Measurements from ENCODE around the gene INTU. TPM values are rescaled to one million over a fixed set of nuclear protein-coding genes. Genes with fewer than 3 reads are reported as not detected.

INTU gene
- total RNA-seq, 1 donor from 2014 or later: not detected

GRCh38 chr4:127656047-127656680, 23.4 kb downstream of the INTU start:
- Mint-ChIP-seq H3K4me1 (ENCODE audit: low read depth) (no peaks in the 10 kb centered on the region), H3K9me3 (no peaks in the 10 kb centered on the region), H3K4me3 (no peak overlapping the region), H3K27ac (no peak overlapping the region), H3K27me3 (ENCODE audit: insufficient read depth) (no peaks in the 10 kb centered on the region), H3K36me3 (ENCODE audit: low read depth) (no peaks in the 10 kb centered on the region)
- intact Hi-C loops (cut with micrococcal nuclease): no loop called here
- DNase-seq (ENCODE audit: low spot score): no peak

GRCh38 chr4:127660284-127660885, 27.6 kb downstream of the INTU start:
- Mint-ChIP-seq H3K36me3 (ENCODE audit: low read depth) (no peaks in the 10 kb centered on the region), H3K27ac (no peak overlapping the region), H3K4me1 (ENCODE audit: low read depth) (no peaks in the 10 kb centered on the region), H3K27me3 (ENCODE audit: insufficient read depth) (peaks cover 1% of the 10 kb centered on the region), H3K4me3 (no peak overlapping the region), H3K9me3 (no peaks in the 10 kb centered on the region)
- intact Hi-C loops (cut with micrococcal nuclease): no loop called here
- DNase-seq (ENCODE audit: low spot score): no peak

GRCh38 chr4:127667116-127667515, 34.4 kb downstream of the INTU start:
- H3K4me1 Mint-ChIP-seq (ENCODE audit: low read depth): no peaks in the 10 kb centered on the region

GRCh38 chr4:127667772-127668171, 35.0 kb downstream of the INTU start:
- Mint-ChIP-seq H3K4me1 (ENCODE audit: low read depth) (no peaks in the 10 kb centered on the region), H3K4me3 (no peak overlapping the region), H3K9me3 (no peaks in the 10 kb centered on the region), H3K27ac (no peak overlapping the region), H3K36me3 (ENCODE audit: low read depth) (no peaks in the 10 kb centered on the region), H3K27me3 (ENCODE audit: insufficient read depth) (peaks cover 3% of the 10 kb centered on the region)
- intact Hi-C loops (cut with micrococcal nuclease): no loop called here
- no peak for DNase-seq (ENCODE audit: low spot score)

More at GRCh38 chr4:127667116-127667515, 34.4 kb downstream of the INTU start:
- intact Hi-C loops (cut with micrococcal nuclease): no loop called here
- Mint-ChIP-seq H3K9me3 (no peaks in the 10 kb centered on the region), H3K27me3 (ENCODE audit: insufficient read depth) (peaks cover 3% of the 10 kb centered on the region), H3K36me3 (ENCODE audit: low read depth) (no peaks in the 10 kb centered on the region), H3K27ac (no peak overlapping the region), H3K4me3 (no peak overlapping the region)
- no peak for DNase-seq (ENCODE audit: low spot score)

- no peaks in the 10 kb centered on the region for H3K9me3 Mint-ChIP-seq
- no peak overlapping the region for H3K4me3 Mint-ChIP-seq
- no peak overlapping the region for H3K27ac Mint-ChIP-seq
- no peaks in the 10 kb centered on the region for H3K4me1 Mint-ChIP-seq (ENCODE audit: low read depth)
- no peaks in the 10 kb centered on the region for H3K36me3 Mint-ChIP-seq (ENCODE audit: low read depth)
- peaks cover 3% of the 10 kb centered on the region for H3K27me3 Mint-ChIP-seq (ENCODE audit: insufficient read depth)
- DNase-seq (ENCODE audit: low spot score): no peak
- intact Hi-C loops (cut with micrococcal nuclease): no loop called here
These were observed 36.0 kb downstream of the INTU start for GRCh38 chr4:127668770-127669169.

- Mint-ChIP-seq H3K4me3 (no peak overlapping the region), H3K9me3 (no peaks in the 10 kb centered on the region), H3K27ac (no peak overlapping the region), H3K27me3 (ENCODE audit: insufficient read depth) (peaks cover 3% of the 10 kb centered on the region), H3K4me1 (ENCODE audit: low read depth) (no peaks in the 10 kb centered on the region), H3K36me3 (ENCODE audit: low read depth) (no peaks in the 10 kb centered on the region)
- no peak for DNase-seq (ENCODE audit: low spot score)
- intact Hi-C loops (cut with micrococcal nuclease): no loop called here
These were observed 36.9 kb downstream of the INTU start for GRCh38 chr4:127669691-127670090.

GRCh38 chr4:127672111-127672510, 39.4 kb downstream of the INTU start:
- no peak overlapping the region for H3K4me3 Mint-ChIP-seq
- no peaks in the 10 kb centered on the region for H3K4me1 Mint-ChIP-seq (ENCODE audit: low read depth)
- H3K36me3 Mint-ChIP-seq (ENCODE audit: low read depth): no peaks in the 10 kb centered on the region
- no peak overlapping the region for H3K27ac Mint-ChIP-seq
- H3K9me3 Mint-ChIP-seq: no peaks in the 10 kb centered on the region
- intact Hi-C loops (cut with micrococcal nuclease): no loop called here
- DNase-seq (ENCODE audit: low spot score): no peak
- no peaks in the 10 kb centered on the region for H3K27me3 Mint-ChIP-seq (ENCODE audit: insufficient read depth)

GRCh38 chr4:127685292-127685691, 52.5 kb downstream of the INTU start:
- Mint-ChIP-seq H3K27me3 (ENCODE audit: insufficient read depth) (peaks cover 4% of the 10 kb centered on the region), H3K9me3 (no peaks in the 10 kb centered on the region), H3K4me3 (no peak overlapping the region), H3K27ac (no peak overlapping the region), H3K36me3 (ENCODE audit: low read depth) (no peaks in the 10 kb centered on the region), H3K4me1 (ENCODE audit: low read depth) (no peaks in the 10 kb centered on the region)
- intact Hi-C loops (cut with micrococcal nuclease): no loop called here
- DNase-seq (ENCODE audit: low spot score): no peak

GRCh38 chr4:127686658-127687057, 53.9 kb downstream of the INTU start:
- intact Hi-C loops (cut with micrococcal nuclease): no loop called here
- H3K27ac Mint-ChIP-seq: no peak overlapping the region
- no peaks in the 10 kb centered on the region for H3K9me3 Mint-ChIP-seq
- H3K36me3 Mint-ChIP-seq (ENCODE audit: low read depth): no peaks in the 10 kb centered on the region
- no peaks in the 10 kb centered on the region for H3K4me1 Mint-ChIP-seq (ENCODE audit: low read depth)
- no peak for DNase-seq (ENCODE audit: low spot score)
- peaks cover 7% of the 10 kb centered on the region for H3K27me3 Mint-ChIP-seq (ENCODE audit: insufficient read depth)
- H3K4me3 Mint-ChIP-seq: no peak overlapping the region

GRCh38 chr4:127687580-127687979, 54.8 kb downstream of the INTU start:
- DNase-seq (ENCODE audit: low spot score): no peak
- no peaks in the 10 kb centered on the region for H3K9me3 Mint-ChIP-seq
- no peak overlapping the region for H3K27ac Mint-ChIP-seq
- intact Hi-C loops (cut with micrococcal nuclease): no loop called here
- peaks cover 7% of the 10 kb centered on the region for H3K27me3 Mint-ChIP-seq (ENCODE audit: insufficient read depth)
- H3K4me1 Mint-ChIP-seq (ENCODE audit: low read depth): no peaks in the 10 kb centered on the region
- no peaks in the 10 kb centered on the region for H3K36me3 Mint-ChIP-seq (ENCODE audit: low read depth)
- no peak overlapping the region for H3K4me3 Mint-ChIP-seq

- H3K9me3 Mint-ChIP-seq: peaks cover 7% of the 10 kb centered on the region
- DNase-seq (ENCODE audit: low spot score): no peak
- peaks cover 5% of the 10 kb centered on the region for H3K27me3 Mint-ChIP-seq (ENCODE audit: insufficient read depth)
- no peak overlapping the region for H3K4me3 Mint-ChIP-seq
- H3K4me1 Mint-ChIP-seq (ENCODE audit: low read depth): no peaks in the 10 kb centered on the region
- H3K36me3 Mint-ChIP-seq (ENCODE audit: low read depth): no peaks in the 10 kb centered on the region
- no peak overlapping the region for H3K27ac Mint-ChIP-seq
- intact Hi-C loops (cut with micrococcal nuclease): no loop called here
These were observed 66.0 kb downstream of the INTU start for GRCh38 chr4:127698789-127699200.

- Mint-ChIP-seq H3K4me1 (ENCODE audit: low read depth) (no peaks in the 10 kb centered on the region), H3K4me3 (no peak overlapping the region), H3K27me3 (ENCODE audit: insufficient read depth) (no peaks in the 10 kb centered on the region), H3K9me3 (no peaks in the 10 kb centered on the region), H3K36me3 (ENCODE audit: low read depth) (no peaks in the 10 kb centered on the region), H3K27ac (no peak overlapping the region)
- intact Hi-C loops (cut with micrococcal nuclease): no loop called here
- DNase-seq (ENCODE audit: low spot score): no peak
These were observed 76.2 kb downstream of the INTU start for GRCh38 chr4:127708985-127709384.

- Mint-ChIP-seq H3K36me3 (ENCODE audit: low read depth) (no peaks in the 10 kb centered on the region), H3K4me1 (ENCODE audit: low read depth) (no peaks in the 10 kb centered on the region), H3K4me3 (no peak overlapping the region), H3K27me3 (ENCODE audit: insufficient read depth) (peaks cover 2% of the 10 kb centered on the region), H3K27ac (no peak overlapping the region), H3K9me3 (no peaks in the 10 kb centered on the region)
- no peak for DNase-seq (ENCODE audit: low spot score)
- intact Hi-C loops (cut with micrococcal nuclease): no loop called here
These were observed 76.7 kb downstream of the INTU start for GRCh38 chr4:127709456-127709855.
